HG02588 (cell line): ENCODE measurements around the gene OR13C9.
"Not testable (repeated sequence)": the region's sequence is repeated elsewhere in the genome, so short reads cannot be mapped to it uniquely, and the experiment has no call there.

ENCODE experiments used
- ATAC-seq: cut with Tn5 transposase; IDR thresholded peaks from one replicate; pipeline ENCODE4 v1.9.1; 2021; ENCODE audit warnings: mild to moderate bottlenecking, moderate library complexity; ENCODE audit not compliant: unreplicated experiment

The OR13C9 gene

DNA sequence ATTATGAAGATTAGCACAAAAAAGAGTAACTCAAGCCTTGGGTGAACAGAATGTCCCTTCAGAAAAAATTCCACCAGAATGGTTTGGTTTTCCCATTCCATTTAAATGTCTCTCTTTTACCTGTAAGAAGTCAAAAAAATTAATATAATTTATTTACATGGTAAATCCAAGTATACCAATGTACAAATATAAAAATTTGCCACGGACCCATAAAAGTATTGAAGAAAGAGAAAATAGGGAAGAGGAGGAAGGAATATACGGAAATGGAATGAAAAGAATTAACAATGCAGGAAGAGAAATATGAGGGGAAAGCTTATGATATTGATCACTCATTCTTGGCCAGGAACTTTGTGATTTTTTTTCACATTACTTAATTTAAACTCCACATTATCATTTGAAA lies at the start of gene OR13C9:
Gene OR13C9 (minus strand): TSS at position 101 of the 400 bp plus-strand sequence. CDS start 0 bp downstream, at position 101.
- ATAC-seq, result no peak

DNA sequence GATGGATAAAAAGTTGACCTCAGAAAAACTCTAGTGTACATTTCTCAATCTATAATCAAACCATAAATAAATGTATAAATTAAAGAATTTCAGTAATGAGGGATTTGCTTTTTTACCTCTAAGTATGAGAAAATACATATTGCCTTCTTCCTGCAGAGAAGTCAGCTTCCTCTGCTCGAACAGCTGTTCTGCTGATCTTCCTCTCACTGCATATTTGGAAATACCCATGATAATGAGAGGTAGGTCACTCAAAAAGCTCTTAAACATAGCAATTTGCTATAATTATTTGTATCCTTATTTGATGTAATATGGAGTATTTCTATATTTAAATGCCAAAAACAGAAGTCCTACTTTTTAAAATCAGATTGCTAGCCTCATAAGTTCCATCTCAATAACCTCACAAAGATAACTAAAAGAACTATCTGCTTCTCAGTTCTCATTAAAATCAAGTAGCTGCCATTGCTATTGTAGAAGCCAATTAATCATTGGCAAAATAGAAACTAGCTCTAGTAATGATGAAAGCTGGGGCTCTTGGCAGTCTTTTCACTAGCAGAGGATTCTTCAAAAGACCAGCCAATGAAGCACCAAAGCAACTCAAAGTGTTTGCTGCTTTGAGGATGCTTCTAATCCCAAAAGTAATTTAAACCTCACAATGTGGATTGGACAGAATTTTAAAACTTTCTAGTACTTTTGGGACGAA lies 40.6 kb upstream of the OR13C9 start:
- ATAC-seq, result no peak

GRCh38 chr9:104635456-104635855 lies 17.5 kb upstream of the OR13C9 start:
- ATAC-seq, result no peak

GRCh38 chr9:104633976-104634520 lies 16.0 kb upstream of the OR13C9 start:
- ATAC-seq, result no peak

DNA sequence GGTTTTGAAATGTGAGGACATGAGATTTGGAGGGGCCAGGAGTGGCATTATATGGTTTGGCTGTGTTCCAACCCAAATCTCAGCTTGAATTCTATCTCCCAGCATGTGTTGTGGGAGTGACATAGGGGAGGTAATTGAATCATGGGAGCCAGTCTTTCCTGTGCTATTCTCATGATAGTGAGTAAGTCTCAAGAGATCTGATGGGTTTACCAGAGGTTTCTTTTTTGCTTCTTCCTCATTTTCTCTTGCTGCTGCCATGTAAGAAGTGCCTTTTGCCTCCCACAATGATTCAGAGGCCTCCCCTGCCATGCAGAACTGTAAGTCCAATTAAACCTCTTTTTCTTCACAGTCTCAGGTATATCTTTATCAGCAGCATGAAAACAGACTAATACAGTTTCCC lies 8.0 kb upstream of the OR13C9 start:
- not testable (repeated sequence) for ATAC-seq

DNA sequence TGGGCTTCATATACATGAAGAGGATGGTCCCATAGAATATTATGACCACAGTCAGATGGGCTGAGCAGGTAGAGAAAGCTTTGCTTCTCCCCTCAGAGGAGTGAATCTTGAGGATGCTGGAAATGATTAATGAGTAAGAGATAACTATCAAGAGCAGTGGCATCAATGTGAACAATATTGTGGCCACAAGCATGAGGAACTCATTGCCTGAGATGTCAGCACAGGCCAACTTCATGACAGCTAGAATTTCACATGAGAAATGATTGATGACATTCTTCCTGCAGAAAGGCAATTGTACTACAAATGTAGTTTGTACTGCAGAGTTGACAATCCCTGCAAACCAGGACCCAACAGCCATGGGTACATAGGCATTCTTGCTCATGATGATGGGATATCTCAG lies 586 bp downstream of the OR13C9 start:
- no peak for ATAC-seq

DNA sequence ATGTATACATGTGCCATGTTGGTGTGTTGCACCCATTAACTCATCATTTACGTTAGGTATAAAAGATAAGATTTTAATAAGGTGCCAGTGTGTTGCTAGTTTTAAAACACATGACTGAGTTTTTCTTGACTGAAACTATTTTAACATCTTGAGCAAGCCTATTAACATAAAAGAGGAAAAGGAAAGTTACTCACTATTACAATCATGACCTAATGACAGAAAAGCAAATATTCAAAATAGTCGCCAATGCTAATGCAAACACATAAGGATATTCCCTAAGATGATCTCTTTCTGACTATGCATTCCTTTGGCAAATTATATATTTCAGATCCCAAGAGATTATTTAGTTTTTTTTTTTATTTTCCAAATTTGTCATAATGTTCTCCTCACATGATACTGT lies 6.8 kb downstream of the OR13C9 start:
- no peak for ATAC-seq

DNA sequence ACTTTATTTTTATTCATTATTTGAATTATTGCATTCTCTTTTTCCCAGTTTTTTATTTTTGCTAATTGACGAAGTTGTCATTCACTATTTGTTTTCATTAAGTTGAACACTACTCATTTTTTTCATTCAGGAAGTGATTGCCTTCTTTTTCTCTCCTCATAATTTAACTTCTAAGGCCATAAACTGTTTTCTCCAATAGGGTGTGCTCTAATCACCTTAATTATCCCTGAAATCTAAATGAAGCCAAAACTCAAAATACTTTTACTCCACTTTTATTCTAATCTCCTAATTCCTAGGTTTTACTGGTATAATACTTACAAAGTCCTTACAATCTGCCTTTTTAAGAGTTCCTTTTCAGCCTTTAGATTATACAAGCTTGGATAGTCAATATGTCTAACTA lies 9.7 kb downstream of the OR13C9 start:
- ATAC-seq, result no peak

GRCh38 chr9:104606152-104606551 lies 11.9 kb downstream of the OR13C9 start:
- ATAC-seq, result no peak

GRCh38 chr9:104605527-104605926 lies 12.5 kb downstream of the OR13C9 start, which contains the start of gene OR13C2:
TSS of gene OR13C2 (minus strand) at chr9:104605627. CDS start at chr9:104605627, 0 bp downstream.
- not testable (repeated sequence) for ATAC-seq

GRCh38 chr9:104604801-104605200 lies 13.2 kb downstream of the OR13C9 start:
- no peak for ATAC-seq

GRCh38 chr9:104599313-104599712 lies 18.7 kb downstream of the OR13C9 start, which contains the start of gene OR13C5:
TSS of gene OR13C5 (minus strand) at chr9:104599413. CDS start at chr9:104599413, 0 bp downstream.
- not testable (repeated sequence) for ATAC-seq

DNA sequence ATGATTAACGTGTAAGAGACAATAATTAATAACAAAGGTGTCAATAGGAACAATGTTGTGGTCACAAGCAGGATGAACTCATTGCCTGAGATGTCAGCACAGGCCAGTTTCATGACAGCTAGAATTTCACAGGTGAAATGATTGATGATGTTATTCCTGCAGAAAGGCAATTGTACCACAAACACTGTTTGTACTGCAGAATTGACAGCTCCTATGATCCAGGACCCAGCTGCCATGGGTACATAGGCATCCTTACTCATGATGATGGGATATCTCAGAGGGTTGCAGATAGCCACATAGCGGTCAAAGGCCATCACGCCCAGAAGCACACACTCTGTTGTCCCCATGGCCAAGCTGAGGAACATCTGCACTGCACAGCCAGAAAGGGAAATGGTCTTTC lies 19.3 kb downstream of the OR13C9 start:
- not testable (repeated sequence) for ATAC-seq

- no peak for ATAC-seq
These were observed 28.4 kb downstream of the OR13C9 start for GRCh38 chr9:104589626-104590025.

- ATAC-seq, result no peak
These were observed 31.4 kb downstream of the OR13C9 start for GRCh38 chr9:104586496-104587180.

GRCh38 chr9:104580562-104580961 lies 37.4 kb downstream of the OR13C9 start:
- no peak for ATAC-seq

DNA sequence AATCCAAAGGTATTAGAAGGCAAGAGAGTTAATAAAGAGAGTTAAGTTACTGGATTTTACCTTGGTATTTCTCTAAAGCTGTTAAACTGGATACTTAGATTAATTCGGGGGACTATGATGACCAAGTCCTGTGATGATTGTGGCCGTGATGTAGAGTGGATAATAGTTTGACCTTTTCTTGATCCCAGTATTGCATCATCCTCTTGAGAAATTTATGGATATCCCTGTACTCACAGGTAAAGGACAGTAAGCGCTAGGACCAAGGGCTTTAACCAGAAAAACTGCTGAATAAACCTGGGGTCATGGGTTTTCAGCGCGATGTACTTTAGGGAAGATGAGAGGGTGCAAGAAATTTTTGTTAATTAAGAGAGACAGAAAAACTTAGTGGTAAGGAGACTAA lies 40.7 kb downstream of the OR13C9 start:
- no peak for ATAC-seq

- ATAC-seq, result no peak
These were observed 42.5 kb downstream of the OR13C9 start for GRCh38 chr9:104575456-104575855.

DNA sequence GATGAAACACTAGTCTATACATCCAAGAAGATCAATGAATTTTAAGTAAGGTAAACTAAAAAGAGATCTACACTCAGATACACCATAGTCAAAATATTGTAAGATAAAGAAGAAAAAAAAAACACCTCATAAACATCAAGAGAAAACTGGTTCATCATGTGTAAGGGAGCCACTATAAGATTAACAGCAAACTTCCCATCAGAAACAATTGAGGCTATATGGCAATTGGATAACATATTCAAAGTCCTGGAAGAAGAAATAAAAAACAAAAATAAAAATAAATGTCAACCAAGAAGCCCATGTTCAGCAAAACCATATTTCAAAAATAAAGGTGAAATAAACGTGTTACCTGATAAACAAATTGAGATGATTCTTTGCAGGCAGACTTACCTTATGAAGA lies 45.4 kb downstream of the OR13C9 start:
- ATAC-seq, result no peak

- no peak for ATAC-seq
These were observed 49.1 kb downstream of the OR13C9 start, which contains the start of gene OR13C8 for GRCh38 chr9:104568868-104569267. TSS of gene OR13C8 (plus strand) at chr9:104569168. CDS start at chr9:104569168, 0 bp downstream.
